GM23248 (cell line): ENCODE measurements around the gene ZDHHC6. TPM values are rescaled to one million over a fixed set of nuclear protein-coding genes. Genes with fewer than 3 reads are reported as not detected.
A peak's percentile ranks its signal among the peaks of the same experiment; 100 is the strongest.
"Not testable (repeated sequence)": the region's sequence is repeated elsewhere in the genome, so short reads cannot be mapped to it uniquely, and the experiment has no call there.

ENCODE experiments used
- DNase-seq: peaks from one replicate; pipeline ENCODE4 v3.0.0-alpha.2; 2015
- H2AFZ ChIP-seq: fragments of 200-600 bp; sonication (generic); 2 replicates; pipeline ENCODE4 v1.6.1; 2016; ENCODE audit warnings: antibody characterized with exemption
- H3F3A ChIP-seq: fragments of 200-600 bp; sonication (generic); 2 replicates; pipeline ENCODE4 v1.6.1; 2016; ENCODE audit warnings: mild to moderate bottlenecking, antibody characterized with exemption, mixed run types; ENCODE audit not compliant: insufficient read depth
- H3K27ac ChIP-seq: fragments of 200-600 bp; sonication (generic); 2 replicates; pipeline ENCODE4 v1.5.1; 2016; ENCODE audit warnings: mild to moderate bottlenecking
- H3K27me3 ChIP-seq: fragments of 200-600 bp; sonication (generic); replicated peaks from 2 replicates; pipeline ENCODE4 v1.6.1; 2016; ENCODE audit warnings: mild to moderate bottlenecking; ENCODE audit not compliant: insufficient read depth
- H3K36me3 ChIP-seq: fragments of 200-600 bp; sonication (generic); 2 replicates; pipeline ENCODE4 v1.6.1; 2016; ENCODE audit warnings: low read depth, mild to moderate bottlenecking
- H3K4me1 ChIP-seq: fragments of 200-600 bp; sonication (generic); 2 replicates; pipeline ENCODE4 v1.6.1; 2016; ENCODE audit warnings: mild to moderate bottlenecking; ENCODE audit not compliant: insufficient read depth
- H3K4me2 ChIP-seq: fragments of 200-600 bp; sonication (generic); one replicate; pipeline ENCODE4 v1.6.1; 2016; ENCODE audit warnings: mild to moderate bottlenecking; ENCODE audit not compliant: unreplicated experiment
- H3K4me3 ChIP-seq: fragments of 200-600 bp; sonication (generic); 2 replicates; pipeline ENCODE4 v1.5.1; 2016; ENCODE audit warnings: mild to moderate bottlenecking
- H3K79me2 ChIP-seq: fragments of 200-600 bp; sonication (generic); 2 replicates; pipeline ENCODE4 v1.6.1; 2016; ENCODE audit warnings: mild to moderate bottlenecking; ENCODE audit not compliant: insufficient read depth
- H3K9ac ChIP-seq: fragments of 200-600 bp; sonication (generic); 2 replicates; pipeline ENCODE4 v1.6.1; 2016; ENCODE audit warnings: mild to moderate bottlenecking
- H3K9me2 ChIP-seq: fragments of 200-600 bp; sonication (generic); 2 replicates; pipeline ENCODE4 v1.6.1; 2016; ENCODE audit warnings: mixed run types, mild to moderate bottlenecking, moderate library complexity; ENCODE audit not compliant: insufficient read depth
- H3K9me3 ChIP-seq: fragments of 200-600 bp; sonication (generic); one replicate; pipeline ENCODE4 v1.6.1; 2017; ENCODE audit warnings: low read depth
- H4K20me1 ChIP-seq: fragments of 200-600 bp; sonication (generic); 2 replicates; pipeline ENCODE4 v1.6.0; 2016; ENCODE audit not compliant: insufficient read depth
- EZH2 ChIP-seq: fragments of 200-600 bp; sonication (generic); IDR thresholded peaks from 2 replicates; pipeline ENCODE4 v1.6.1; 2018; ENCODE audit warnings: antibody characterized with exemption, mild to moderate bottlenecking; ENCODE audit not compliant: insufficient read depth, poor library complexity, severe bottlenecking
- EZH2phosphoT487 ChIP-seq: fragments of 200-600 bp; sonication (generic); IDR thresholded peaks from 2 replicates; pipeline ENCODE4 v1.6.1; 2018; ENCODE audit warnings: antibody characterized with exemption, moderate library complexity, mild to moderate bottlenecking, low read depth; ENCODE audit not compliant: insufficient read depth
- WGBS, 2 experiments: methylation state at CpG; one replicate each; pipeline ENCODE4 v1.1.6; 2015 to 2017; ENCODE audit warnings: low lambda C conversion rate in 2 of 2, low coverage in 1 of 2; ENCODE audit errors: missing lambda C conversion rate in 2 of 2; 5-methylcytosine and 5-hydroxymethylcytosine counted together
- in situ Hi-C: fragments of 300-500 bp; cut with MboI; formaldehyde crosslinking; loops from 2 replicates; pipeline ENCODE4 v1.15.0; 2020
- polyA plus RNA-seq: library from polyadenylated mRNA; unstranded; fragments of >200 nt; fragmentation: Nextera tagmentation; extraction: Ambion mirVana; gene quantifications from 2 replicates; pipeline ENCODE4 v1.2.1, GENCODE V29; 2016
- total RNA-seq: library from RNA; depleted of rRNA; stranded (reverse); fragments of >200 nt; shearing (Covaris generic); gene quantifications from 2 replicates; pipeline ENCODE4 v1.2.3, GENCODE V29; 2014

ZDHHC6 gene
- total and polyA plus RNA-seq, 2 experiments from 2014 or later: 23.6 to 47.1 TPM

- H3K36me3 ChIP-seq: no peaks in the 10 kb centered on the region
- DNase-seq: peak; percentile 72
- H3K27me3 ChIP-seq: no peaks in the 10 kb centered on the region
- 0 out of 2 replicates have a peak, but pooled peaks cover 5% of the 10 kb centered on the region for H3F3A ChIP-seq
- in situ Hi-C loops: no loop called here
- H3K9me3 ChIP-seq: no peaks in the 10 kb centered on the region
- peaks cover 13% of the 10 kb centered on the region for H3K79me2 ChIP-seq
- no peak overlapping the region for H3K9ac ChIP-seq
- no peak overlapping the region for H3K4me2 ChIP-seq
- no peaks in the 10 kb centered on the region for H3K9me2 ChIP-seq
- H2AFZ ChIP-seq: no peak overlapping the region
- H3K4me1 ChIP-seq: peaks cover 12% of the 10 kb centered on the region
- H4K20me1 ChIP-seq: no peaks in the 10 kb centered on the region
- WGBS, 2 experiments: 3% methylated on average over 4 of the region's 4 CpGs
- TF ChIP-seq EZH2 (no peak), EZH2phosphoT487 (no peak)
- no peak overlapping the region for H3K4me3 ChIP-seq
- no peak overlapping the region for H3K27ac ChIP-seq
These were observed 25.3 kb upstream of the ZDHHC6 start for GRCh38 chr10:112471878-112472487.

- H3K27ac ChIP-seq: no peak overlapping the region
- H3K9ac ChIP-seq: no peak overlapping the region
- 95 to 100% methylated on average over 1 of the region's 1 CpG for WGBS, 2 experiments
- no peak overlapping the region for H2AFZ ChIP-seq
- H3K4me1 ChIP-seq: no peaks in the 10 kb centered on the region
- peaks cover 16% of the 10 kb centered on the region for H3K36me3 ChIP-seq
- H3F3A ChIP-seq: 0 out of 2 replicates have a peak, but pooled peaks cover 5% of the 10 kb centered on the region
- no peaks in the 10 kb centered on the region for H3K9me2 ChIP-seq
- no peak for DNase-seq
- H3K4me3 ChIP-seq: no peak overlapping the region
- TF ChIP-seq EZH2phosphoT487: no peak
- TF ChIP-seq EZH2: no peak
- H3K9me3 ChIP-seq: no peaks in the 10 kb centered on the region
- no peaks in the 10 kb centered on the region for H4K20me1 ChIP-seq
- no peak overlapping the region for H3K4me2 ChIP-seq
- H3K79me2 ChIP-seq: no peaks in the 10 kb centered on the region
- in situ Hi-C loops: no loop called here
- H3K27me3 ChIP-seq: no peaks in the 10 kb centered on the region
These were observed 20.9 kb upstream of the ZDHHC6 start for GRCh38 chr10:112467541-112468075.

- H2AFZ ChIP-seq: no peak overlapping the region
- no peaks in the 10 kb centered on the region for H3F3A ChIP-seq
- no peaks in the 10 kb centered on the region for H3K9me2 ChIP-seq
- no peaks in the 10 kb centered on the region for H3K4me1 ChIP-seq
- H3K4me3 ChIP-seq: no peak overlapping the region
- in situ Hi-C loops: no loop called here
- H3K27me3 ChIP-seq: no peaks in the 10 kb centered on the region
- 91 to 100% methylated on average over 3 of the region's 3 CpGs for WGBS, 2 experiments
- H3K79me2 ChIP-seq: no peaks in the 10 kb centered on the region
- H3K27ac ChIP-seq: no peak overlapping the region
- H3K9me3 ChIP-seq: no peaks in the 10 kb centered on the region
- H4K20me1 ChIP-seq: no peaks in the 10 kb centered on the region
- peaks cover 16% of the 10 kb centered on the region for H3K36me3 ChIP-seq
- H3K9ac ChIP-seq: no peak overlapping the region
- DNase-seq: no peak
- TF ChIP-seq EZH2phosphoT487 (no peak), EZH2 (no peak)
- H3K4me2 ChIP-seq: no peak overlapping the region
These were observed 20.1 kb upstream of the ZDHHC6 start for GRCh38 chr10:112466802-112467201.

DNA sequence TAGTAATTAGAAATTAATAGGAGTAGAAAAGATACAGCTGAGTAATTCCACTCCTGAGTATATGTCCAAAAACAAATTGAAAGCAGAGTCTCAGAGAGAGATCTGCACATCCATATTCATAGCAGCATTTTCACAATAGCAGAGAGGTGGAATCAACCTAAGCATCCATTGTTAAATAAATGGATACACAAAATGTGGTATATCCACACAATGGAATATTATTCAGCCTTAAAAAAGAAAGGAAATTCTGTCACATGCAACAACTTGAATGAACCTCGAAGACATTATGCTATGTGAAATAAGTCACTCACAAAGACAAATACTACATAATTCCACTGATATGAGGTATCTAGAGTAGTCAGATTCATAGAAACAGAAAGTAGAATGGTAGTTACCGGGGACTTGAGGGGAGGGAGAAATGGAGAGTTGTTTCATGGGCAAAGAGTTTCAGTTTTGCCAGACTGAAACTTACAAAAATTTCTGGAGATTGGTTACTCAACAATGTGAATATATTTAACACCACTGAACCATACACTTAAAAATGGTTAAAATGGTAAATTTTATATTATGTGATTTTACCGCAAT is 18.7 kb upstream of the ZDHHC6 start:
- no peaks in the 10 kb centered on the region for H3K9me3 ChIP-seq
- no peak overlapping the region for H2AFZ ChIP-seq
- no peaks in the 10 kb centered on the region for H3K9me2 ChIP-seq
- H3K4me2 ChIP-seq: no peak overlapping the region
- H3K4me1 ChIP-seq: peaks cover 12% of the 10 kb centered on the region
- H3K4me3 ChIP-seq: no peak overlapping the region
- in situ Hi-C loops: no loop called here
- DNase-seq: no peak
- no peaks in the 10 kb centered on the region for H4K20me1 ChIP-seq
- H3K79me2 ChIP-seq: no peaks in the 10 kb centered on the region
- H3K36me3 ChIP-seq: peaks cover 16% of the 10 kb centered on the region
- TF ChIP-seq EZH2phosphoT487: no peak
- no peak for TF ChIP-seq EZH2
- H3K27me3 ChIP-seq: no peaks in the 10 kb centered on the region
- WGBS, 2 experiments: 95 to 96% methylated on average over 3 of the region's 3 CpGs
- H3F3A ChIP-seq: peaks cover 3% of the 10 kb centered on the region; the same call in 1 of the 2 replicates
- H3K9ac ChIP-seq: no peak overlapping the region
- no peak overlapping the region for H3K27ac ChIP-seq

DNA sequence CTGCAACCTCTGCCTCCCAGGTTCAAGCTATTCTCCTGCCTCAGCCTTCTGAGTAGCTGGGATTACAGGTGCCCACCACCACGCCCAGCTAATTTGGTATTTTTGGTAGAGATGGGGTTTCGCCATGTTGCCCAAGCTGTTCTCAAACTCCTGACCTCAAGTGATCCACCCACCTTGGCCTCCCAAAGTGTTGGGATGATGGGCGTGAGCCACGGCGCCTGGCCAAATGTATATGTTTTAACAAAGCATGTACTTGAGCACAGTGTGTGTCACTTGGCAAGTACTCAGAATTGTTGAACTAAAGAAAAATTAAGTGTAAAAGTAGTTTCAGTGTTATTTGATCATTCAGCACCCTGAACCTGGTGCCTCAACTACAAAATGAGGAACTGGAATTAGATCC is 17.4 kb upstream of the ZDHHC6 start:
- Histone ChIP-seq H3K36me3 (peaks cover 16% of the 10 kb centered on the region), H3K4me1 (peaks cover 15% of the 10 kb centered on the region)
- H2AFZ ChIP-seq, H3K27me3 ChIP-seq, H3K9ac ChIP-seq, H3F3A ChIP-seq, DNase-seq, H4K20me1 ChIP-seq, H3K4me2 ChIP-seq, H3K9me3 ChIP-seq, H3K27ac ChIP-seq, H3K4me3 ChIP-seq, H3K79me2 ChIP-seq, in situ Hi-C loops, H3K9me2 ChIP-seq: not testable (repeated sequence)
- 92 to 93% methylated on average over 5 of the region's 5 CpGs for WGBS, 2 experiments
